H9 (cell line): ENCODE data around the gene NCOA5. TPM values are rescaled to one million over a fixed set of nuclear protein-coding genes. Genes with fewer than 3 reads are reported as not detected.

Experiments used
- DNase-seq: peaks from one replicate; pipeline ENCODE4 v3.0.0-alpha.2; 2017
- H2AFZ ChIP-seq: one replicate; pipeline ENCODE4 v1.6.1; 2013; ENCODE audit warnings: mild to moderate bottlenecking, low read length, control low read depth, moderate library complexity
- H2AK5ac ChIP-seq: 2 replicates; pipeline ENCODE4 v1.6.1; 2013; ENCODE audit warnings: low read length, control low read depth, mixed read lengths; ENCODE audit not compliant: insufficient read length
- H2BK120ac ChIP-seq: one replicate; pipeline ENCODE4 v1.6.1; 2013; ENCODE audit warnings: low read depth, mild to moderate bottlenecking, low read length, control low read depth, inconsistent platforms; ENCODE audit not compliant: poor library complexity, severe bottlenecking
- H2BK12ac ChIP-seq: 2 replicates; pipeline ENCODE4 v1.6.1; 2013; ENCODE audit warnings: low read length, control low read depth, mixed read lengths, low read depth; ENCODE audit not compliant: insufficient read length
- H2BK15ac ChIP-seq: 2 replicates; pipeline ENCODE4 v1.6.1; 2013; ENCODE audit warnings: low read depth, low read length, control low read depth
- H2BK20ac ChIP-seq: one replicate; pipeline ENCODE4 v1.6.1; 2013; ENCODE audit warnings: low read depth, mild to moderate bottlenecking, low read length, control low read depth, inconsistent platforms; ENCODE audit not compliant: poor library complexity, severe bottlenecking
- H2BK5ac ChIP-seq: 2 replicates; pipeline ENCODE4 v1.6.1; 2013; ENCODE audit warnings: low read length, control low read depth, mixed read lengths; ENCODE audit not compliant: insufficient read length
- H3K14ac ChIP-seq: 2 replicates; pipeline ENCODE4 v1.6.1; 2013; ENCODE audit warnings: low read length, control low read depth; ENCODE audit not compliant: insufficient read depth
- H3K18ac ChIP-seq: 2 replicates; pipeline ENCODE4 v1.6.1; 2013; ENCODE audit warnings: low read depth, mild to moderate bottlenecking, mixed read lengths, low read length, control low read depth; ENCODE audit not compliant: insufficient read length
- H3K23ac ChIP-seq: 2 replicates; pipeline ENCODE4 v1.6.1; 2013; ENCODE audit warnings: low read length, control low read depth, mixed read lengths, low read depth; ENCODE audit not compliant: insufficient read length
- H3K23me2 ChIP-seq: 2 replicates; pipeline ENCODE4 v1.6.1; 2013; ENCODE audit warnings: low read depth, mild to moderate bottlenecking, mixed read lengths, low read length, control low read depth; ENCODE audit not compliant: insufficient read length, poor library complexity, severe bottlenecking
- H3K27ac ChIP-seq: 2 replicates; pipeline ENCODE4 v1.5.1; 2013; ENCODE audit warnings: low read length, control low read depth, mixed read lengths, low read depth; ENCODE audit not compliant: insufficient read length
- H3K27me3 ChIP-seq: 2 replicates; pipeline ENCODE4 v1.6.1; 2013; ENCODE audit warnings: low read length, control low read depth, inconsistent platforms; ENCODE audit not compliant: insufficient read depth
- H3K4ac ChIP-seq: 2 replicates; pipeline ENCODE4 v1.6.1; 2013; ENCODE audit warnings: low read depth, mild to moderate bottlenecking, control low read depth, inconsistent platforms, low read length, moderate library complexity
- H3K4me1 ChIP-seq: 2 replicates; pipeline ENCODE4 v1.6.1; 2013; ENCODE audit warnings: low read length, control low read depth, inconsistent platforms; ENCODE audit not compliant: insufficient read depth
- H3K4me2 ChIP-seq: 2 replicates; pipeline ENCODE4 v1.6.1; 2013; ENCODE audit warnings: low read length, control low read depth, mixed read lengths; ENCODE audit not compliant: insufficient read length, insufficient read depth
- H3K56ac ChIP-seq: 2 replicates; pipeline ENCODE4 v1.6.1; 2013; ENCODE audit warnings: low read depth, mild to moderate bottlenecking, mixed read lengths, low read length, control low read depth; ENCODE audit not compliant: insufficient read length
- H3K79me1 ChIP-seq: 2 replicates; pipeline ENCODE4 v1.6.1; 2013; ENCODE audit warnings: low read depth, mild to moderate bottlenecking, moderate library complexity, low read length, control low read depth, inconsistent platforms; ENCODE audit not compliant: insufficient read depth, poor library complexity, severe bottlenecking
- H3K79me2 ChIP-seq: 2 replicates; pipeline ENCODE4 v1.6.1; 2013; ENCODE audit warnings: low read length, control low read depth, inconsistent platforms; ENCODE audit not compliant: insufficient read depth
- H3K9ac ChIP-seq: 2 replicates; pipeline ENCODE4 v1.6.1; 2013; ENCODE audit warnings: low read length, control low read depth, mixed read lengths; ENCODE audit not compliant: insufficient read length; ENCODE audit errors: extremely low read depth
- H3K9me3 ChIP-seq: one replicate; pipeline ENCODE4 v1.6.1; 2013; ENCODE audit warnings: low read depth, low read length, inconsistent platforms; ENCODE audit not compliant: control insufficient read depth
- H3T11ph ChIP-seq: one replicate; pipeline ENCODE4 v1.6.1; 2013; ENCODE audit warnings: mild to moderate bottlenecking, low read length, control low read depth, inconsistent platforms
- H4K20me1 ChIP-seq: one replicate; pipeline ENCODE4 v1.6.1; 2013; ENCODE audit not compliant: control insufficient read depth, insufficient read length, insufficient read depth
- H4K5ac ChIP-seq: 2 replicates; pipeline ENCODE4 v1.6.1; 2013; ENCODE audit warnings: low read depth, mild to moderate bottlenecking, mixed read lengths, low read length, control low read depth; ENCODE audit not compliant: insufficient read length
- H4K8ac ChIP-seq: replicated peaks from 2 replicates; pipeline ENCODE4 v1.6.1; 2013; ENCODE audit warnings: low read length, control low read depth, mixed read lengths, low read depth; ENCODE audit not compliant: insufficient read length
- H4K91ac ChIP-seq: 2 replicates; pipeline ENCODE4 v1.6.1; 2013; ENCODE audit warnings: low read depth, mild to moderate bottlenecking, moderate library complexity, mixed read lengths, low read length, control low read depth; ENCODE audit not compliant: insufficient read length
- H3K27ac Mint-ChIP-seq, 3 experiments: 2 replicates in 2 of 3; 3 replicates in 1 of 3; pipeline ENCODE4 v1.8.0; 2020 to 2021; ENCODE audit warnings: mixed read lengths in 3 of 3, mild to moderate bottlenecking in 1 of 3, moderate library complexity in 1 of 3
- H3K27me3 Mint-ChIP-seq: 2 replicates; pipeline ENCODE4 v1.8.0; 2021; ENCODE audit warnings: low read depth, mild to moderate bottlenecking, moderate library complexity, mixed read lengths
- H3K36me3 Mint-ChIP-seq, 3 experiments: 2 replicates in 2 of 3; 3 replicates in 1 of 3; pipeline ENCODE4 v1.8.0; 2020 to 2021; ENCODE audit warnings: low read depth in 3 of 3, mixed read lengths in 3 of 3; ENCODE audit not compliant: insufficient read depth in 1 of 3
- H3K4me1 Mint-ChIP-seq, 2 experiments: 2 replicates each; pipeline ENCODE4 v1.8.0; 2020; ENCODE audit warnings: mixed read lengths in 2 of 2
- H3K4me3 Mint-ChIP-seq, 2 experiments: 2 replicates in 1 of 2; 3 replicates in 1 of 2; pipeline ENCODE4 v1.8.0; 2020 to 2021; ENCODE audit warnings: mild to moderate bottlenecking in 2 of 2, mixed read lengths in 2 of 2, moderate library complexity in 1 of 2
- H3K9me3 Mint-ChIP-seq, 2 experiments: 2 replicates in 1 of 2; 3 replicates in 1 of 2; pipeline ENCODE4 v1.8.0; 2020; ENCODE audit warnings: mild to moderate bottlenecking in 2 of 2, mixed read lengths in 2 of 2, moderate library complexity in 1 of 2
- CTCF ChIP-seq: fragments of 200-600 bp; sonication (generic); conservative IDR thresholded peaks from 3 replicates; pipeline ENCODE4 v1.8.0; 2021; ENCODE audit warnings: antibody characterized with exemption, mild to moderate bottlenecking
- WGBS: extraction: QIAGEN DNeasy Blood & Tissue Kit; methylation state at CpG from one replicate; pipeline ENCODE4 v1.1.7; 2013; ENCODE audit warnings: missing lambda C conversion rate, low lambda C conversion rate, mixed read lengths; ENCODE audit not compliant: insufficient read length; ENCODE audit errors: extremely low coverage; 5-methylcytosine and 5-hydroxymethylcytosine counted together
- total RNA-seq: library from RNA; stranded (reverse); gene quantifications from 2 replicates; pipeline ENCODE4 v1.2.1, GENCODE V29; 2021

The NCOA5 gene
- total RNA-seq, 1 experiment from 2014 or later = 55.7 TPM

- H2BK20ac ChIP-seq = no peak overlapping the region
- no peak overlapping the region for H3K27ac ChIP-seq
- no peak overlapping the region for H2AK5ac ChIP-seq
- Mint-ChIP-seq H3K36me3 (0 out of 7 replicates have a peak, but pooled peaks cover 0 to 1% (median 0%) of the 10 kb centered on the region in 3 experiments), H3K27me3 (peaks cover 51% of the 10 kb centered on the region), H3K4me3 (peak overlapping the region; percentile 80 to 85), H3K9me3 (no peaks in the 10 kb centered on the region), H3K4me1 (peaks cover 11 to 12% of the 10 kb centered on the region in 2 experiments), H3K27ac (no peak overlapping the region; a peak in 1 of 7 replicates)
- no peak overlapping the region for H3K18ac ChIP-seq
- H2BK12ac ChIP-seq = no peak overlapping the region
- no peaks in the 10 kb centered on the region for H3K79me1 ChIP-seq
- H2BK15ac ChIP-seq = no peak overlapping the region
- H3K23ac ChIP-seq = no peak overlapping the region
- DNase-seq = peak; percentile 78
- H2BK5ac ChIP-seq = no peak overlapping the region
- H2BK120ac ChIP-seq = no peak overlapping the region
- H3K79me2 ChIP-seq = no peaks in the 10 kb centered on the region
- H2AFZ ChIP-seq = no peak overlapping the region
- TF ChIP-seq CTCF = peak; percentile 80
- H4K20me1 ChIP-seq = no peaks in the 10 kb centered on the region
- H3K4me2 ChIP-seq = peak overlapping the region; percentile 93
- no peak overlapping the region for H3K9ac ChIP-seq
- no peaks in the 10 kb centered on the region for H3K9me3 ChIP-seq
- no peak overlapping the region for H4K5ac ChIP-seq
- H4K91ac ChIP-seq = no peak overlapping the region
- no peak overlapping the region for H3K56ac ChIP-seq
- H4K8ac ChIP-seq = no peak overlapping the region
- no peaks in the 10 kb centered on the region; the same call in 1 of the 2 replicates for H3K4me1 ChIP-seq
- H3T11ph ChIP-seq = no peak overlapping the region
- H3K27me3 ChIP-seq = peaks cover 10% of the 10 kb centered on the region; the same call in 1 of the 2 replicates
- H3K14ac ChIP-seq = no peak overlapping the region
- H3K4ac ChIP-seq = no peak overlapping the region
- H3K23me2 ChIP-seq = peaks cover 6% of the 10 kb centered on the region
- WGBS = no CpG with 5 or more reads among the region's 37 CpGs
Observed at GRCh38 chr20:46022411-46023147, 67.2 kb downstream of the NCOA5 start.
